ENCODE results near the gene PIGK.

- no peak for TF ChIP-seq CTCF (IDR thresholded peaks at IDR 0.05; ENCODE audit: insufficient read depth, low read depth, low read length)
- no peak for TF ChIP-seq EZH2 (IDR thresholded peaks at IDR 0.05; ENCODE audit: insufficient read depth, low read length)
Measured at GRCh38 chr1:77220687-77221463, 1.6 kb upstream of the PIGK start.
